ENCODE results near the gene UFM1. TPM values are rescaled to one million over a fixed set of nuclear protein-coding genes. Genes with fewer than 3 reads are reported as not detected.

Gene UFM1
- total and polyA plus RNA-seq, 9 of the 15 experiments (the other 6 are each of a cell fraction or from before 2014, with no cell fraction given) = 26.3 to 58.5 (median 36.1) TPM

- H2AFZ ChIP-seq (ENCODE audit: low read depth, low read length) = no peak overlapping the region
- no peaks in the 10 kb centered on the region for H4K20me1 ChIP-seq (replicated peaks; ENCODE audit: control insufficient read depth, insufficient read depth, low read length)
- CTCF ChIA-PET (ENCODE audit: low intra/inter-chr PET ratio) = no interaction called here
- POLR2A ChIA-PET = no interaction called here
- intact Hi-C loops (cut with micrococcal nuclease) (no loop called here), in situ Hi-C loops (cut with MboI) (no loop called here)
- DNase-seq (ENCODE audit: extremely low read depth in 1 of 4, low spot score in 3 of 4) (no peak), FAIRE-seq (no peak), ATAC-seq (no peak)
- H3K4me1 ChIP-seq (replicated peaks in 1 of 2; ENCODE audit: control insufficient read depth in 2 of 2, insufficient read depth in 2 of 2, low read length in 2 of 2) = no peaks in the 10 kb centered on the region
- H3K27ac ChIP-seq (ENCODE audit: extremely low read depth, low read depth, low read length) = no peak overlapping the region
- BruUV-seq (replicated peaks) = no TSS peak
- no peak overlapping the region for H3K4me3 ChIP-seq
- no peak overlapping the region for H3K9ac ChIP-seq (ENCODE audit: insufficient read depth in 1 of 2, low read depth in 2 of 2, low read length in 2 of 2)
- no peaks in the 10 kb centered on the region for H3K27me3 ChIP-seq (ENCODE audit: control insufficient read depth in 2 of 2, insufficient read depth in 2 of 2, low read length in 2 of 2)
- no peaks in the 10 kb centered on the region for H3K79me2 ChIP-seq (ENCODE audit: control insufficient read depth, insufficient read depth, low read length)
- H3K9me1 ChIP-seq (ENCODE audit: control insufficient read depth, insufficient read depth, low read length) = no peaks in the 10 kb centered on the region
- H3K36me3 ChIP-seq (ENCODE audit: control insufficient read depth, insufficient read depth, low read length) = no peaks in the 10 kb centered on the region
- no peaks in the 10 kb centered on the region for H3K9me3 ChIP-seq (replicated peaks; ENCODE audit: control insufficient read depth, insufficient read depth, low read depth, low read length)
- no peak overlapping the region for H3K4me2 ChIP-seq (ENCODE audit: insufficient read depth, low read length)
- TF ChIP-seq THAP12 (CRISPR knock-in tag; IDR thresholded peaks at IDR 0.05) (no peak), E2F1 (CRISPR knock-in tag; IDR thresholded peaks at IDR 0.05) (no peak), FOSL1 (tag; conservative IDR thresholded peaks at IDR 0.05) (no peak), ELF2 (CRISPR knock-in tag; IDR thresholded peaks at IDR 0.05) (no peak), TFAM (CRISPR knock-in tag; conservative IDR thresholded peaks at IDR 0.05) (no peak), FOXJ3 (CRISPR knock-in tag; IDR thresholded peaks at IDR 0.05) (no peak), ZBTB49 (CRISPR knock-in tag; IDR thresholded peaks at IDR 0.05; ENCODE audit: borderline replicate concordance) (no peak)
- TF ChIP-seq, protein P1, sequence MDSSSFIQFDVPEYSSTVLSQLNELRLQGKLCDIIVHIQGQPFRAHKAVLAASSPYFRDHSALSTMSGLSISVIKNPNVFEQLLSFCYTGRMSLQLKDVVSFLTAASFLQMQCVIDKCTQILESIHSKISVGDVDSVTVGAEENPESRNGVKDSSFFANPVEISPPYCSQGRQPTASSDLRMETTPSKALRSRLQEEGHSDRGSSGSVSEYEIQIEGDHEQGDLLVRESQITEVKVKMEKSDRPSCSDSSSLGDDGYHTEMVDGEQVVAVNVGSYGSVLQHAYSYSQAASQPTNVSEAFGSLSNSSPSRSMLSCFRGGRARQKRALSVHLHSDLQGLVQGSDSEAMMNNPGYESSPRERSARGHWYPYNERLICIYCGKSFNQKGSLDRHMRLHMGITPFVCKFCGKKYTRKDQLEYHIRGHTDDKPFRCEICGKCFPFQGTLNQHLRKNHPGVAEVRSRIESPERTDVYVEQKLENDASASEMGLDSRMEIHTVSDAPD (CRISPR knock-in tag; IDR thresholded peaks at IDR 0.05) = no peak
- TF ChIP-seq, protein P2, sequence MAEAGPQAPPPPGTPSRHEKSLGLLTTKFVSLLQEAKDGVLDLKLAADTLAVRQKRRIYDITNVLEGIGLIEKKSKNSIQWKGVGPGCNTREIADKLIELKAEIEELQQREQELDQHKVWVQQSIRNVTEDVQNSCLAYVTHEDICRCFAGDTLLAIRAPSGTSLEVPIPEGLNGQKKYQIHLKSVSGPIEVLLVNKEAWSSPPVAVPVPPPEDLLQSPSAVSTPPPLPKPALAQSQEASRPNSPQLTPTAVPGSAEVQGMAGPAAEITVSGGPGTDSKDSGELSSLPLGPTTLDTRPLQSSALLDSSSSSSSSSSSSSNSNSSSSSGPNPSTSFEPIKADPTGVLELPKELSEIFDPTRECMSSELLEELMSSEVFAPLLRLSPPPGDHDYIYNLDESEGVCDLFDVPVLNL (CRISPR knock-in tag; IDR thresholded peaks at IDR 0.05; ENCODE audit: low read depth) = no peak
- TF ChIP-seq, protein P3, sequence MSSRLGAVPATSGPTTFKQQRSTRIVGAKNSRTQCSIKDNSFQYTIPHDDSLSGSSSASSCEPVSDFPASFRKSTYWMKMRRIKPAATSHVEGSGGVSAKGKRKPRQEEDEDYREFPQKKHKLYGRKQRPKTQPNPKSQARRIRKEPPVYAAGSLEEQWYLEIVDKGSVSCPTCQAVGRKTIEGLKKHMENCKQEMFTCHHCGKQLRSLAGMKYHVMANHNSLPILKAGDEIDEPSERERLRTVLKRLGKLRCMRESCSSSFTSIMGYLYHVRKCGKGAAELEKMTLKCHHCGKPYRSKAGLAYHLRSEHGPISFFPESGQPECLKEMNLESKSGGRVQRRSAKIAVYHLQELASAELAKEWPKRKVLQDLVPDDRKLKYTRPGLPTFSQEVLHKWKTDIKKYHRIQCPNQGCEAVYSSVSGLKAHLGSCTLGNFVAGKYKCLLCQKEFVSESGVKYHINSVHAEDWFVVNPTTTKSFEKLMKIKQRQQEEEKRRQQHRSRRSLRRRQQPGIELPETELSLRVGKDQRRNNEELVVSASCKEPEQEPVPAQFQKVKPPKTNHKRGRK (tag; IDR thresholded peaks at IDR 0.05) = no peak
- TF ChIP-seq, protein P4, sequence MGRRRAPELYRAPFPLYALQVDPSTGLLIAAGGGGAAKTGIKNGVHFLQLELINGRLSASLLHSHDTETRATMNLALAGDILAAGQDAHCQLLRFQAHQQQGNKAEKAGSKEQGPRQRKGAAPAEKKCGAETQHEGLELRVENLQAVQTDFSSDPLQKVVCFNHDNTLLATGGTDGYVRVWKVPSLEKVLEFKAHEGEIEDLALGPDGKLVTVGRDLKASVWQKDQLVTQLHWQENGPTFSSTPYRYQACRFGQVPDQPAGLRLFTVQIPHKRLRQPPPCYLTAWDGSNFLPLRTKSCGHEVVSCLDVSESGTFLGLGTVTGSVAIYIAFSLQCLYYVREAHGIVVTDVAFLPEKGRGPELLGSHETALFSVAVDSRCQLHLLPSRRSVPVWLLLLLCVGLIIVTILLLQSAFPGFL (CRISPR knock-in tag; IDR thresholded peaks at IDR 0.05) = no peak
Observed at GRCh38 chr13:38401276-38401675, 51.6 kb downstream of the UFM1 start.
